ENCODE measurements around the gene CRELD1.

DNA sequence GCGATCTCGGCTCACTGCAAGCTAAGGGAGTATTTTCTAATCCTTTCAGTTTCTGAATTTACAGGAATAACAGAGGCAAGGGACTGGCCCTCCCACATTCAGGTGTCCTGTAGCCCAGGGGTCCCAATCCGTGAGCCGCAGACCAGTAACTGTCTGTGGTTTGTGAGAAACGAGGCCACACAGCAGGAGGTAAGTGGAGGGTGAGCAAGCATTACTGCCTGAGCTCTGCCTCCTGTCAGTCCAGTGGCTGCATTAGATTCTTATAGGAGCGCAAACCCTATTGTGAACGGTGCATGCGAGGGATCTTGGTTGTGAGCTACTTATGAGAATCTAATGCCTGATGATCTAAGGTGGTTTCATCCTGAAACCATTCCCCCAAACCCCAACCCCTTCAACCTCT, 21.8 kb upstream of the CRELD1 start:
- no peak for TF ChIP-seq TAF1 (IDR thresholded peaks at IDR 0.05; ENCODE audit: borderline replicate concordance, low read depth, low read length)
- TF ChIP-seq POLR2AphosphoS5 (IDR thresholded peaks at IDR 0.05; ENCODE audit: low read depth, low read length), result no peak
- TF ChIP-seq POLR2A (IDR thresholded peaks at IDR 0.05; ENCODE audit: low read depth, low read length), result no peak
